H9 (cell line): ENCODE data around the gene SLC12A4. TPM values are rescaled to one million over a fixed set of nuclear protein-coding genes. Genes with fewer than 3 reads are reported as not detected.

Experiments
- DNase-seq: peaks from one replicate; pipeline ENCODE4 v3.0.0-alpha.2; 2017
- H2AFZ ChIP-seq: one replicate; pipeline ENCODE4 v1.6.1; 2013; ENCODE audit warnings: mild to moderate bottlenecking, low read length, control low read depth, moderate library complexity
- H2AK5ac ChIP-seq: 2 replicates; pipeline ENCODE4 v1.6.1; 2013; ENCODE audit warnings: low read length, control low read depth, mixed read lengths; ENCODE audit not compliant: insufficient read length
- H2BK120ac ChIP-seq: one replicate; pipeline ENCODE4 v1.6.1; 2013; ENCODE audit warnings: low read depth, mild to moderate bottlenecking, low read length, control low read depth, inconsistent platforms; ENCODE audit not compliant: poor library complexity, severe bottlenecking
- H2BK12ac ChIP-seq: 2 replicates; pipeline ENCODE4 v1.6.1; 2013; ENCODE audit warnings: low read length, control low read depth, mixed read lengths, low read depth; ENCODE audit not compliant: insufficient read length
- H2BK15ac ChIP-seq: 2 replicates; pipeline ENCODE4 v1.6.1; 2013; ENCODE audit warnings: low read depth, low read length, control low read depth
- H2BK20ac ChIP-seq: one replicate; pipeline ENCODE4 v1.6.1; 2013; ENCODE audit warnings: low read depth, mild to moderate bottlenecking, low read length, control low read depth, inconsistent platforms; ENCODE audit not compliant: poor library complexity, severe bottlenecking
- H2BK5ac ChIP-seq: 2 replicates; pipeline ENCODE4 v1.6.1; 2013; ENCODE audit warnings: low read length, control low read depth, mixed read lengths; ENCODE audit not compliant: insufficient read length
- H3K14ac ChIP-seq: 2 replicates; pipeline ENCODE4 v1.6.1; 2013; ENCODE audit warnings: low read length, control low read depth; ENCODE audit not compliant: insufficient read depth
- H3K18ac ChIP-seq: 2 replicates; pipeline ENCODE4 v1.6.1; 2013; ENCODE audit warnings: low read depth, mild to moderate bottlenecking, mixed read lengths, low read length, control low read depth; ENCODE audit not compliant: insufficient read length
- H3K23ac ChIP-seq: 2 replicates; pipeline ENCODE4 v1.6.1; 2013; ENCODE audit warnings: low read length, control low read depth, mixed read lengths, low read depth; ENCODE audit not compliant: insufficient read length
- H3K23me2 ChIP-seq: 2 replicates; pipeline ENCODE4 v1.6.1; 2013; ENCODE audit warnings: low read depth, mild to moderate bottlenecking, mixed read lengths, low read length, control low read depth; ENCODE audit not compliant: insufficient read length, poor library complexity, severe bottlenecking
- H3K27ac ChIP-seq: 2 replicates; pipeline ENCODE4 v1.5.1; 2013; ENCODE audit warnings: low read length, control low read depth, mixed read lengths, low read depth; ENCODE audit not compliant: insufficient read length
- H3K27me3 ChIP-seq: 2 replicates; pipeline ENCODE4 v1.6.1; 2013; ENCODE audit warnings: low read length, control low read depth, inconsistent platforms; ENCODE audit not compliant: insufficient read depth
- H3K4ac ChIP-seq: 2 replicates; pipeline ENCODE4 v1.6.1; 2013; ENCODE audit warnings: low read depth, mild to moderate bottlenecking, control low read depth, inconsistent platforms, low read length, moderate library complexity
- H3K4me1 ChIP-seq: 2 replicates; pipeline ENCODE4 v1.6.1; 2013; ENCODE audit warnings: low read length, control low read depth, inconsistent platforms; ENCODE audit not compliant: insufficient read depth
- H3K4me2 ChIP-seq: 2 replicates; pipeline ENCODE4 v1.6.1; 2013; ENCODE audit warnings: low read length, control low read depth, mixed read lengths; ENCODE audit not compliant: insufficient read length, insufficient read depth
- H3K56ac ChIP-seq: 2 replicates; pipeline ENCODE4 v1.6.1; 2013; ENCODE audit warnings: low read depth, mild to moderate bottlenecking, mixed read lengths, low read length, control low read depth; ENCODE audit not compliant: insufficient read length
- H3K79me1 ChIP-seq: 2 replicates; pipeline ENCODE4 v1.6.1; 2013; ENCODE audit warnings: low read depth, mild to moderate bottlenecking, moderate library complexity, low read length, control low read depth, inconsistent platforms; ENCODE audit not compliant: insufficient read depth, poor library complexity, severe bottlenecking
- H3K79me2 ChIP-seq: 2 replicates; pipeline ENCODE4 v1.6.1; 2013; ENCODE audit warnings: low read length, control low read depth, inconsistent platforms; ENCODE audit not compliant: insufficient read depth
- H3K9ac ChIP-seq: 2 replicates; pipeline ENCODE4 v1.6.1; 2013; ENCODE audit warnings: low read length, control low read depth, mixed read lengths; ENCODE audit not compliant: insufficient read length; ENCODE audit errors: extremely low read depth
- H3K9me3 ChIP-seq: one replicate; pipeline ENCODE4 v1.6.1; 2013; ENCODE audit warnings: low read depth, low read length, inconsistent platforms; ENCODE audit not compliant: control insufficient read depth
- H3T11ph ChIP-seq: one replicate; pipeline ENCODE4 v1.6.1; 2013; ENCODE audit warnings: mild to moderate bottlenecking, low read length, control low read depth, inconsistent platforms
- H4K20me1 ChIP-seq: one replicate; pipeline ENCODE4 v1.6.1; 2013; ENCODE audit not compliant: control insufficient read depth, insufficient read length, insufficient read depth
- H4K5ac ChIP-seq: 2 replicates; pipeline ENCODE4 v1.6.1; 2013; ENCODE audit warnings: low read depth, mild to moderate bottlenecking, mixed read lengths, low read length, control low read depth; ENCODE audit not compliant: insufficient read length
- H4K8ac ChIP-seq: replicated peaks from 2 replicates; pipeline ENCODE4 v1.6.1; 2013; ENCODE audit warnings: low read length, control low read depth, mixed read lengths, low read depth; ENCODE audit not compliant: insufficient read length
- H4K91ac ChIP-seq: 2 replicates; pipeline ENCODE4 v1.6.1; 2013; ENCODE audit warnings: low read depth, mild to moderate bottlenecking, moderate library complexity, mixed read lengths, low read length, control low read depth; ENCODE audit not compliant: insufficient read length
- H3K27ac Mint-ChIP-seq, 3 experiments: 2 replicates in 2 of 3; 3 replicates in 1 of 3; pipeline ENCODE4 v1.8.0; 2020 to 2021; ENCODE audit warnings: mixed read lengths in 3 of 3, mild to moderate bottlenecking in 1 of 3, moderate library complexity in 1 of 3
- H3K27me3 Mint-ChIP-seq: 2 replicates; pipeline ENCODE4 v1.8.0; 2021; ENCODE audit warnings: low read depth, mild to moderate bottlenecking, moderate library complexity, mixed read lengths
- H3K36me3 Mint-ChIP-seq, 3 experiments: 2 replicates in 2 of 3; 3 replicates in 1 of 3; pipeline ENCODE4 v1.8.0; 2020 to 2021; ENCODE audit warnings: low read depth in 3 of 3, mixed read lengths in 3 of 3; ENCODE audit not compliant: insufficient read depth in 1 of 3
- H3K4me1 Mint-ChIP-seq, 2 experiments: 2 replicates each; pipeline ENCODE4 v1.8.0; 2020; ENCODE audit warnings: mixed read lengths in 2 of 2
- H3K4me3 Mint-ChIP-seq, 2 experiments: 2 replicates in 1 of 2; 3 replicates in 1 of 2; pipeline ENCODE4 v1.8.0; 2020 to 2021; ENCODE audit warnings: mild to moderate bottlenecking in 2 of 2, mixed read lengths in 2 of 2, moderate library complexity in 1 of 2
- H3K9me3 Mint-ChIP-seq, 2 experiments: 2 replicates in 1 of 2; 3 replicates in 1 of 2; pipeline ENCODE4 v1.8.0; 2020; ENCODE audit warnings: mild to moderate bottlenecking in 2 of 2, mixed read lengths in 2 of 2, moderate library complexity in 1 of 2
- CTCF ChIP-seq: fragments of 200-600 bp; sonication (generic); conservative IDR thresholded peaks from 3 replicates; pipeline ENCODE4 v1.8.0; 2021; ENCODE audit warnings: antibody characterized with exemption, mild to moderate bottlenecking
- WGBS: extraction: QIAGEN DNeasy Blood & Tissue Kit; methylation state at CpG from one replicate; pipeline ENCODE4 v1.1.7; 2013; ENCODE audit warnings: missing lambda C conversion rate, low lambda C conversion rate, mixed read lengths; ENCODE audit not compliant: insufficient read length; ENCODE audit errors: extremely low coverage; 5-methylcytosine and 5-hydroxymethylcytosine counted together
- total RNA-seq: library from RNA; stranded (reverse); gene quantifications from 2 replicates; pipeline ENCODE4 v1.2.1, GENCODE V29; 2021

SLC12A4 gene
- total RNA-seq, 1 experiment from 2014 or later: 46.7 TPM

GRCh38 chr16:67935402-67936123 lies 32.9 kb downstream of the SLC12A4 start:
- no peak overlapping the region for H3K4ac ChIP-seq
- no peak overlapping the region for H4K5ac ChIP-seq
- peak overlapping the region; percentile 62 for H3K9ac ChIP-seq
- H3K27me3 Mint-ChIP-seq: peaks cover 10% of the 10 kb centered on the region
- peaks cover 0 to 2% of the 10 kb centered on the region in 2 experiments; a peak in 2 of 5 replicates for H3K9me3 Mint-ChIP-seq
- no peak overlapping the region for H2BK5ac ChIP-seq
- no peak overlapping the region for H2AFZ ChIP-seq
- peaks cover 18% of the 10 kb centered on the region for H3K23me2 ChIP-seq
- no peak for TF ChIP-seq CTCF
- no peaks in the 10 kb centered on the region for H3K79me2 ChIP-seq
- H3K23ac ChIP-seq: no peak overlapping the region
- H2BK20ac ChIP-seq: no peak overlapping the region
- H3K4me1 Mint-ChIP-seq: peaks cover 20 to 23% of the 10 kb centered on the region in 2 experiments
- H3K14ac ChIP-seq: peak overlapping the region; percentile 64
- H3T11ph ChIP-seq: no peak overlapping the region
- H3K4me3 Mint-ChIP-seq: peak overlapping the region; percentile 98 to 100
- H3K27ac Mint-ChIP-seq: peak overlapping the region; percentile 96 to 99 (median 99)
- no peak overlapping the region for H2BK15ac ChIP-seq
- H3K27me3 ChIP-seq: no peaks in the 10 kb centered on the region
- H3K9me3 ChIP-seq: no peaks in the 10 kb centered on the region
- H3K27ac ChIP-seq: no peak overlapping the region
- no peaks in the 10 kb centered on the region for H4K20me1 ChIP-seq
- peak overlapping the region; percentile 79 for H3K4me2 ChIP-seq
- no peak overlapping the region for H2BK120ac ChIP-seq
- H4K8ac ChIP-seq: no peak overlapping the region
- no peaks in the 10 kb centered on the region for H3K79me1 ChIP-seq
- H2AK5ac ChIP-seq: no peak overlapping the region
- no peak overlapping the region for H4K91ac ChIP-seq
- no peak overlapping the region for H3K56ac ChIP-seq
- peak; percentile 99 for DNase-seq
- H2BK12ac ChIP-seq: no peak overlapping the region
- peaks cover 3% of the 10 kb centered on the region; the same call in 1 of the 2 replicates for H3K4me1 ChIP-seq
- no CpG with 5 or more reads among the region's 55 CpGs for WGBS
- H3K18ac ChIP-seq: peak overlapping the region; percentile 16
- peaks cover 1 to 41% (median 10%) of the 10 kb centered on the region in 3 experiments; a peak in 5 of 7 replicates for H3K36me3 Mint-ChIP-seq
